HEK293 (cell line): ENCODE results near the gene ENGASE.

ENCODE experiments used
- BCL11A ChIP-seq: fragments of 450-650 bp; formaldehyde crosslinking; IDR thresholded peaks from 2 replicates; pipeline ENCODE4 v1.5.1; 2016; ENCODE audit warnings: low read depth, missing biosample characterization, missing genetic modification characterization
- YY1 ChIP-seq: fragments of 450-650 bp; formaldehyde crosslinking; IDR thresholded peaks from 2 replicates; pipeline ENCODE4 v1.5.1; 2018; ENCODE audit warnings: missing biosample characterization, missing genetic modification characterization
- ZNF121 ChIP-seq: fragments of 450-650 bp; formaldehyde crosslinking; IDR thresholded peaks from 2 replicates; pipeline ENCODE4 v1.5.1; 2016; ENCODE audit warnings: missing biosample characterization, missing genetic modification characterization
- ZNF155 ChIP-seq: fragments of 450-650 bp; formaldehyde crosslinking; IDR thresholded peaks from 2 replicates; pipeline ENCODE4 v1.5.1; 2016; ENCODE audit warnings: missing biosample characterization, missing genetic modification characterization
- ZNF366 ChIP-seq: fragments of 450-650 bp; formaldehyde crosslinking; conservative IDR thresholded peaks from 2 replicates; pipeline ENCODE4 v1.5.1; 2016; ENCODE audit warnings: missing biosample characterization, missing genetic modification characterization
- ZNF416 ChIP-seq: fragments of 450-650 bp; formaldehyde crosslinking; IDR thresholded peaks from 2 replicates; pipeline ENCODE4 v1.5.1; 2016; ENCODE audit warnings: missing biosample characterization, missing genetic modification characterization
- TF ChIP-seq, protein P1 (sequence below): fragments of 450-650 bp; formaldehyde crosslinking; IDR thresholded peaks from 2 replicates; pipeline ENCODE4 v1.5.1; 2016; ENCODE audit warnings: missing biosample characterization, missing genetic modification characterization
- TF ChIP-seq, protein P2 (sequence below): fragments of 450-650 bp; formaldehyde crosslinking; IDR thresholded peaks from 2 replicates; pipeline ENCODE4 v1.5.1; 2016; ENCODE audit warnings: missing biosample characterization, missing genetic modification characterization
- TF ChIP-seq, protein P3 (sequence below): fragments of 450-650 bp; formaldehyde crosslinking; IDR thresholded peaks from 2 replicates; pipeline ENCODE4 v1.5.1; 2016; ENCODE audit warnings: missing biosample characterization, missing genetic modification characterization

DNA sequence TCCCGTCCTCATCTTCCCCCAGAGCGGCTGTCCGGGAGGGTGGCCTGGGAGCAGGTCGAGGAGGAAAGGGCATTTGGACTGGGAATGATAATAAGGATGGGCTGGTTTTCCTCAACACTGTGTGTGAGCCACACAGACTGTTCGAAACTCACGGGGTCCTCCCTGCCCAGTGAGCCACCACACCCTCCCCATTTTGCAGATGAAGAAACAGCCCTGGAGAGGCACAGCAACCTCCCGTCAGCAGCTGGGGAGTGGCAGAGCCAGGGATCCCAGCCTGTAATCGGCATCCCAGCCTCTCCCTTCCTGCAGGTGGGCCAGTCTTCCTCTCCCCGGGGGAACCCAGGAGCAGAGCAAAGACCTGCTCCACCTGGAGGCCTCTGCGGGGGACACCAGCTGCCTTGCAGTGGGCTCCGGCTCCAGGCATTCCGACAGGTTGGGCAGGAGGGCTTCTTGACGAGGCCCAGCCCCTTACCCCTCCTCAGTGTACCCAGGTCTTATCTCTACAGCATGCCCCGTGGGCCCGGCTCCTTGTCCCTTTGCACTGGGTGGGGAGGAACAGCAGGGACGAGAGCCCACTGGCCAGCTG lies 23.8 kb downstream of the ENGASE start:
- TF ChIP-seq, protein P1, sequence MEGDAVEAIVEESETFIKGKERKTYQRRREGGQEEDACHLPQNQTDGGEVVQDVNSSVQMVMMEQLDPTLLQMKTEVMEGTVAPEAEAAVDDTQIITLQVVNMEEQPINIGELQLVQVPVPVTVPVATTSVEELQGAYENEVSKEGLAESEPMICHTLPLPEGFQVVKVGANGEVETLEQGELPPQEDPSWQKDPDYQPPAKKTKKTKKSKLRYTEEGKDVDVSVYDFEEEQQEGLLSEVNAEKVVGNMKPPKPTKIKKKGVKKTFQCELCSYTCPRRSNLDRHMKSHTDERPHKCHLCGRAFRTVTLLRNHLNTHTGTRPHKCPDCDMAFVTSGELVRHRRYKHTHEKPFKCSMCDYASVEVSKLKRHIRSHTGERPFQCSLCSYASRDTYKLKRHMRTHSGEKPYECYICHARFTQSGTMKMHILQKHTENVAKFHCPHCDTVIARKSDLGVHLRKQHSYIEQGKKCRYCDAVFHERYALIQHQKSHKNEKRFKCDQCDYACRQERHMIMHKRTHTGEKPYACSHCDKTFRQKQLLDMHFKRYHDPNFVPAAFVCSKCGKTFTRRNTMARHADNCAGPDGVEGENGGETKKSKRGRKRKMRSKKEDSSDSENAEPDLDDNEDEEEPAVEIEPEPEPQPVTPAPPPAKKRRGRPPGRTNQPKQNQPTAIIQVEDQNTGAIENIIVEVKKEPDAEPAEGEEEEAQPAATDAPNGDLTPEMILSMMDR (tag by site-specific recombination) = no peak
- no peak for TF ChIP-seq ZNF366 (tag by site-specific recombination)
- TF ChIP-seq, protein P2, sequence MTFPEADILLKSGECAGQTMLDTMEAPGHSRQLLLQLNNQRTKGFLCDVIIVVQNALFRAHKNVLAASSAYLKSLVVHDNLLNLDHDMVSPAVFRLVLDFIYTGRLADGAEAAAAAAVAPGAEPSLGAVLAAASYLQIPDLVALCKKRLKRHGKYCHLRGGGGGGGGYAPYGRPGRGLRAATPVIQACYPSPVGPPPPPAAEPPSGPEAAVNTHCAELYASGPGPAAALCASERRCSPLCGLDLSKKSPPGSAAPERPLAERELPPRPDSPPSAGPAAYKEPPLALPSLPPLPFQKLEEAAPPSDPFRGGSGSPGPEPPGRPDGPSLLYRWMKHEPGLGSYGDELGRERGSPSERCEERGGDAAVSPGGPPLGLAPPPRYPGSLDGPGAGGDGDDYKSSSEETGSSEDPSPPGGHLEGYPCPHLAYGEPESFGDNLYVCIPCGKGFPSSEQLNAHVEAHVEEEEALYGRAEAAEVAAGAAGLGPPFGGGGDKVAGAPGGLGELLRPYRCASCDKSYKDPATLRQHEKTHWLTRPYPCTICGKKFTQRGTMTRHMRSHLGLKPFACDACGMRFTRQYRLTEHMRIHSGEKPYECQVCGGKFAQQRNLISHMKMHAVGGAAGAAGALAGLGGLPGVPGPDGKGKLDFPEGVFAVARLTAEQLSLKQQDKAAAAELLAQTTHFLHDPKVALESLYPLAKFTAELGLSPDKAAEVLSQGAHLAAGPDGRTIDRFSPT (tag by site-specific recombination) = no peak
- no peak for TF ChIP-seq YY1 (tag by site-specific recombination)
- no peak for TF ChIP-seq BCL11A (tag by site-specific recombination)
- TF ChIP-seq ZNF416 (tag by site-specific recombination) = no peak
- TF ChIP-seq, protein P3, sequence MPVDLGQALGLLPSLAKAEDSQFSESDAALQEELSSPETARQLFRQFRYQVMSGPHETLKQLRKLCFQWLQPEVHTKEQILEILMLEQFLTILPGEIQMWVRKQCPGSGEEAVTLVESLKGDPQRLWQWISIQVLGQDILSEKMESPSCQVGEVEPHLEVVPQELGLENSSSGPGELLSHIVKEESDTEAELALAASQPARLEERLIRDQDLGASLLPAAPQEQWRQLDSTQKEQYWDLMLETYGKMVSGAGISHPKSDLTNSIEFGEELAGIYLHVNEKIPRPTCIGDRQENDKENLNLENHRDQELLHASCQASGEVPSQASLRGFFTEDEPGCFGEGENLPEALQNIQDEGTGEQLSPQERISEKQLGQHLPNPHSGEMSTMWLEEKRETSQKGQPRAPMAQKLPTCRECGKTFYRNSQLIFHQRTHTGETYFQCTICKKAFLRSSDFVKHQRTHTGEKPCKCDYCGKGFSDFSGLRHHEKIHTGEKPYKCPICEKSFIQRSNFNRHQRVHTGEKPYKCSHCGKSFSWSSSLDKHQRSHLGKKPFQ = no peak
- TF ChIP-seq ZNF121 = no peak
- TF ChIP-seq ZNF155 (tag by site-specific recombination) = no peak
